NCI-H446 treated with DMSO at 0.1 percent for 48 hours (cell line): Measurements from ENCODE around the gene NSF.
"Not testable (repeated sequence)": the region's sequence is repeated elsewhere in the genome, so short reads cannot be mapped to it uniquely, and the experiment has no call there.

Source experiments
- DNase-seq: peaks from one replicate; lab custom pipeline; 2025; lab: John Stamatoyannopoulos, UW

NSF gene

DNA sequence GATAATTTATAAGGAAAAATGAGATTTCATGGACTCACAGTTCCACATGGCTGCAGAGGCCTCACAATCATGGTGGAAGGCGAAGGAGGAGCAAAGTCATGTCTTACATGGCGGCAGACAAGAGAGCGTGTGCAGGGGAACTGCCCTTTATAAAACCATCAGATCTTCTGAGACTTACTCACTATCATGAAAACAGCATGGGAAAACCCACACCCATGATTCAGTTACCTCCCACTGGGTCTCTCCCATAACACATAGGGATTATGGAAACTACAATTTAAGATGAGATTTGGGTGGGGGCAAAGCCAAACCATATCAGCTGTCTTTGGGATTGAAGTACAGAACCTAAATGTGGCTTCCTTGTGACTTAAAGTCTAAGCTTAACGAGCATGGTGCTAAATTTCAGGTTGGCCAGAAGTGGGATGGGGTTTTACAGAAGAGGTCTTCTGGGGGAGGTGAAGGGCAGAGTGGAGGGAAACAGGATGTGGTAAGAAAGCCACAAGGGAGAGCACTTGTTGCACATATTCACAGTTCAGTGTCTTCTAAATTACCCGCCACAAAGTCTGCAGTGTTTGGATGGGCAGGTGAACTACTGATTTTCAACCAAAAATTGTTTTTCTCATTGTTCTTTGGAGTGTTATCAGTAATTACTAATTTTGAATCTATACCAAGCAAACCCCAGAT, 38.4 kb downstream of the NSF start:
- DNase-seq, result not testable (repeated sequence)

DNA sequence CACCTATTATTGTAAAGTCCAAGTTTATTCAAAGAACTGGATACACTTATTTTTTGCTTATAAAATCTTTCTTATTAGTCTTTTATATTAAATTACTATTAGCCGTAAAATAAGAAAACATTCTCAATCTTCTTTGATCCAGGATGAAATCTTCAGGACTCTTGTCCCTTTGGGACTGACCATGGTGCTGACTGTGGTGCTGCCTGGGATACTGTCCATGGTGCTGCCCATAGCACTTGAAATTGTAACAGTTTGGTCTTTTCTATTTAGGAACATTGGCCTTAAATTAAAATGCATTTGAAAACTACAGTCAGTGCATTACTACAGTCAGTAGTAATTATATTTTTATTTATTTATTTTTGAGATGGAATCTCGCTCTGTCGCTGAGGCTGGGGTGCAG, 41.7 kb downstream of the NSF start:
- DNase-seq, result not testable (repeated sequence)

- not testable (repeated sequence) for DNase-seq
These were observed 44.4 kb downstream of the NSF start for GRCh38 chr17:46634844-46635243.

DNA sequence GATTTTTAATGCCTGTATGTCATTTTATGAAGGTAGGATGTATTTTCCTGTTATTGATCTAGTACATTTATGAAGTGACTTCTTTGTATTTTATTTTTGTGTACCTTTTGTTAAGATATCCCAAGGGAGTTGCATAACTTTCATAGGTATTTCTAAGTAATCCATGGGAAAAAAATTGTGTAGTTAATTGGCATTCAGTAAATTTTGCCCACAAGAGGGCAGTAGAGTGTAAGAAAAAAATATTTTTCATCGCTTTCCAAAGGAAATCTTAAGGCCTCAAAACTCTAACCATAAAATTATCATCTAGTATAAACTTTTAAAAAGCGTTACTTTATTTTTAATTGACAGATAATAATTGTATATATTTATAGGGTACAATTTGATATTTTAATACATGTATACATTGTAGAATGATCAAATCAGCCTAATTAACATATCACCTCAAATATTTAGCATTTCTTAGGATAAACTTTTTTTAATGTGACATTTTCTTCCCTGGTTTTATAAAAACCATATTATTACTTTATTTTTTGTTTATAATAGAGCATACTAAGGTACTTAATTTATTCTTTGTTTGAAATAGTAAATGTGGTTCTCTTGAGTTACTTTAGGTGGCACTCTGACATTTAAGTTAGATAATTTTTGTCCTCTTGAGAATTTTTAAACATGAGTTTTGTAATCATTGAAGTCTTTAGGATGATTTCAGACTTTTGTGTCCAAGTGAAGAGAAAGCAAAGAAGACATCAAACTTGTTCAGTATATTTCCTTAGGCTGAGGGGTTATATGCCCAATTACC, 51.6 kb downstream of the NSF start:
- DNase-seq, result not testable (repeated sequence)

- DNase-seq, result not testable (repeated sequence)
These were observed 56.8 kb downstream of the NSF start for GRCh38 chr17:46647251-46647650.

GRCh38 chr17:46647688-46648278, 57.3 kb downstream of the NSF start:
- not testable (repeated sequence) for DNase-seq

GRCh38 chr17:46649246-46649645, 58.8 kb downstream of the NSF start:
- not testable (repeated sequence) for DNase-seq

DNA sequence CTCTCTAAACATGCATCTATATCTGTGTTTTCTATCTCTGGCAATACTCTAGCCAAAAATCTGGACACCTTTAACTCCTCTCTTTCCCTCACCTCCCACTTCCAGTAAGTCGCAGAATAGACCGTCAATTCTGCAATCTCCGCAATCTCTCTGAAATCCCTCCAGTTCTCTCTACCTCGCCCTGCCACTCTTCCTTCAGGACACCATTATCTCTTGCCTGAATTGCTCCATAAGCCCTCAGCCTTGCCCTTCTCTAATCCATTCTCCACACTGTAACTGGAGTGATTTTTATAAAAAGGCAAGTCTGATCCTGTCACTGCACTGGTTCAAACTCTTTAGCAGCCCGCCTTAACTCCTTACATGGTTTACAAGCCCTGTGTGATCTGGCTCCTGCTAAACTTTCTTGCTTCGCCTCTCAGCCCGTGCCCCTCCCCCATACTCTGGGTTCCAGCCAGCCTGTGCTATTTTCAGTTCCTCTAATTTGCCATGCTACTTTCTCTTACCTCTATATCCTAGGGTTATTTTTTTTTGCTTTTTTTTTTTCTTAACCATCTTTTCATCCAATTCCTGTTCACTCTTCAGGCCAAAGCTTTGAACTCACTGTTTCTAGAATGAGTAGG, 61.7 kb downstream of the NSF start:
- not testable (repeated sequence) for DNase-seq

DNA sequence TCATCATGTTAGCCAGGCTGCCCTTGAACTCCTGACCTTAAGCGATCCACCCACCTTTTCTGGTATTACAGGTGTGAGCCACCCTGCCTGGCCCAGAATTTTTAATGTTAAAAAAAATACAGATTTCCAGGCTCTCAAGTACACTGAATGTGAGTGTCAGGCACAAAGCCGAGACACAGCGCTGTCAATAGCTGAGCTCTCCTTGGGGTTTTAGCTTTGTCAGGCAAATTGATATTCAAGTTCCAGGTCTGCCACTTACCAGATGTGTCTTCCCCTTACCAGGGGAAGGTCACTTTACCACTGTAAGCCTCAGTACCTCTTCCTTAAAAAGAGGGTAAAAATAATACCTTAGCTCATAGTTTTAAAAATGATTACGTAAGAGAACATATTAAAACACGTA, 67.8 kb downstream of the NSF start:
- DNase-seq, result not testable (repeated sequence)

DNA sequence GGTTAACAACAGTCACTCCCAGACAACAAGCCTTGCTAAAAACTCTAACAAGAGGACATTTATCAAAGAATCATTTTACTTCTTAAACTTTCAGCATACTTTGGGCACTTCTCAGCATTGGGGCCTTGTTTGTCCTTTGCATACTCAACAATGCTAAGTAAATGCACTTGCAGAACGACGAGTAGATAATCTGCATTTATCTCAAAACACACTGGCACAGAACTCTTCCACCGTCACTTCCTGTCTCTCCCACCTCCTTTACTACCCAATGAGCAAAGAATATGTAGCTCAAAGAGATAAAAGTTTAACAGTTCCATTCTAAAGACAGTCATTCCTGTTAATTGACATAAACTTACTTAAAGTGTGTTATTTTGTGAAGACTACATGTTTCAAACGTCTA, 69.2 kb downstream of the NSF start:
- not testable (repeated sequence) for DNase-seq

DNA sequence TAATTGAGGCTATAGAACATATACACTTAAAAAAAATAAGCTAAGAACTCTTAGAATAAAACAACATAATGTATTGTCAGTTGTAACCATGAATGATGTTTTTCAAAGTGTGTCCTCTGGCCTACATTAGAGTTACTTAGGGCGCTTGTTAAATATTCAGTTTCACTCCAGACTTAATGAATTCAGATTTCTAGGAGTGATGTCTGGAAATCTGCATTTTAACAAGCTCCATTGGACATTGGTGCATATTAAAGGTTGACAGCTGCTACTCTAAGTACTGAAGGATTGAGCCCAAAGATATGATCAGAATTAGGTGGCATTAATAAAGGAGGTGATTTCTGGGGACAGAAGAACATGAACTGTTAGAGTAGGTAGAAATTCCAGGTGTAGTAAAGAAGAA, 72.7 kb downstream of the NSF start:
- DNase-seq, result not testable (repeated sequence)

GRCh38 chr17:46663552-46663951, 73.1 kb downstream of the NSF start:
- not testable (repeated sequence) for DNase-seq

DNA sequence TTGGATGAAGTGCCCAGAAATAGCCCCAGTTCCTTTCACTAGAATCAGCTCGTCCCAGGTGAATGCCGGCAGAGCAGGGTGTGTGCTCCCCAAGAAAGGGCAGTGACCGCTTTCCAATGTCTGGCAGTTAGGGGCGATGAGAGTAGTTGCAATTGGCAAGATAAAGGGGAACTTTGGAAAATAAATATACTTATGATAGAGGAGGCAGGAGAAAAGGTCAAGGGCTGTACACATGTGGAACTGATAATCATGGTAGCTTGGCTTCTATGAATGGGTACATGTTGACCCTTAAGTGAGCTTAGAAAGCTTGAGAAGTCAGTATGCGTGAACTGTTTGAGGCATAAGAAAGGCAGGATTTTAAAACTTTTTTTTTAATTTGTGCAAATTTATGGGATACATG, 75.5 kb downstream of the NSF start:
- DNase-seq, result not testable (repeated sequence)

GRCh38 chr17:46670789-46671188, 80.3 kb downstream of the NSF start:
- not testable (repeated sequence) for DNase-seq

- not testable (repeated sequence) for DNase-seq
These were observed 82.3 kb downstream of the NSF start for GRCh38 chr17:46672777-46673176.

DNA sequence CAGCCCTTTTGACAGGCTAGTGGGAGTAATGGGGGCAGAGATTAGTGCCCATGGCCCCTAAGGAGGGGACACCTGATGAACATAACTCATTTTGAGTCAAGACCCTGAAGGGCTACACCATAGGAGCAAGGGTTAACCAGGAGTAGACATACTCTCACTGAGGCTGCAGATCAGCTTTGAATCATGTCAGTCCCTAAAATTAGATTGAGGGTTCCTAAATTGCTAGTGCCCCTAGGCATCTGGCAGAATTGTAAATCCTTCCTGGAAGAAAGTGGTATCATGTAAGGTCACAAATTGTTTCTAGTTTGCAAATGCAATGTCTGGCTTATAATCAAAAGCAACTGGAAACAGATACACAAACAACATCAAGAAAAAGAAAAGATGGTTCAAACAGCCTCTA, 87.3 kb downstream of the NSF start:
- not testable (repeated sequence) for DNase-seq

GRCh38 chr17:46683653-46684052, 93.2 kb downstream of the NSF start:
- DNase-seq, result not testable (repeated sequence)

DNA sequence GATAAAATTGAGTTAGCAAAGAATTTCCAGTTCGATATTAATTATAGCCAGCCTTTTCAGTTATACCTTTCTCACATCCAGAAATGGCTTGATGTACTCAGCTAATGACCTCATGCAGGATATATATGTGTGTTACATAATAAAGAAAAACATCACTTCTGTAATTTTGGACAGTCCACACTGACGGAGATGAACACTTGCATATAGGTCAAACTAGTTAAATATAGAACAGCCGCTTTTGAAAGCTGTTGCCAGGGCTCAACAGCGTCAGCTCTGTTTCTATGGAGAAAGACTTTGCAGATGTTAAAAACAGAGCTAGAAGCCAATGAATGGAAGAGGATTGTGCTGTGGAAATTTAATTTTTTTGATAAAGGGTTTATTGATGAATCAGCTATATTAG, 94.8 kb downstream of the NSF start:
- not testable (repeated sequence) for DNase-seq

DNA sequence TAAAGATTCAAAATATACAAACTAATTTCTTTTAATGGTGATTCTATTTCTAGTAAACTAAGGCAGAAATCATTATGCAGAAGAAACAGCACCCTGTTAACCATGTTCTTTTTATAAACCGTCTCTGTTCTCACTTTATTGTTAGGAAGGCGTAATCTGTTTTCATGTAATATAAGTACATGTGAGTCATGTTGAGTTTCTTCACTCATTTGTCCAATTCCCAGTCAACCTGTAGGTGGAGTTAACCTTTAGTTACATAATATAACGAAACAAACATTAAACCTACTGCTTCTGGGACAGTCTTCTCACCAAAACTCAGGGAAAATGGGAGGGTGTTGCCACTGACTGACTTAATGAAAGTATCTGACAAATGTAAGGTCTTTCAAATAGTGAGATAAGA, 101.7 kb downstream of the NSF start:
- DNase-seq, result not testable (repeated sequence)

- DNase-seq, result not testable (repeated sequence)
These were observed 102.8 kb downstream of the NSF start for GRCh38 chr17:46693283-46693682.

DNA sequence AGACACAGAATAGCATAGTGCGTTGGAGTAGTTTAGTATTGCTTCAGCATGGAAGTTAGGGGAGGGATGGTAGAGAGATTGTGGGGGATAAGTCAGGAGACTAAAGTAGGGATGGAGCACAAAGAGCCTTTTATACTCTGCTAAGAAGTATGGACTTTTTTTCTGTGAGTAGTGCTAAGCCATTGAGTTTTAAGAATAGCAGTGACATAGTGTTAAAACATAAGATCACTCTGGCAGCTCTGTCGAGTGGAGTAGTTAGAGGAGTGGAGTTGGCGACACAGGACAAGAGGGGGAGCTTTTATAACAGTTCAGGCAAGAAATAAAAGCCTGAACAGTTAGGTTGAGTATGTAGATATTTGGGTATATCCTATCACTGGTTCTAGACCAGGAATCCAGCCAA, 106.1 kb downstream of the NSF start:
- not testable (repeated sequence) for DNase-seq

- not testable (repeated sequence) for DNase-seq
These were observed 108.5 kb downstream of the NSF start for GRCh38 chr17:46699014-46699413.
